OCI-M2 (cell line): ENCODE data around the gene TMUB2.
"Not testable (repeated sequence)": the region's sequence is repeated elsewhere in the genome, so short reads cannot be mapped to it uniquely, and the experiment has no call there.

Experiments used
- DNase-seq: peaks from one replicate; lab custom pipeline; 2025; ENCODE audit not compliant: unreplicated experiment; lab: John Stamatoyannopoulos, UW

Gene TMUB2

DNA sequence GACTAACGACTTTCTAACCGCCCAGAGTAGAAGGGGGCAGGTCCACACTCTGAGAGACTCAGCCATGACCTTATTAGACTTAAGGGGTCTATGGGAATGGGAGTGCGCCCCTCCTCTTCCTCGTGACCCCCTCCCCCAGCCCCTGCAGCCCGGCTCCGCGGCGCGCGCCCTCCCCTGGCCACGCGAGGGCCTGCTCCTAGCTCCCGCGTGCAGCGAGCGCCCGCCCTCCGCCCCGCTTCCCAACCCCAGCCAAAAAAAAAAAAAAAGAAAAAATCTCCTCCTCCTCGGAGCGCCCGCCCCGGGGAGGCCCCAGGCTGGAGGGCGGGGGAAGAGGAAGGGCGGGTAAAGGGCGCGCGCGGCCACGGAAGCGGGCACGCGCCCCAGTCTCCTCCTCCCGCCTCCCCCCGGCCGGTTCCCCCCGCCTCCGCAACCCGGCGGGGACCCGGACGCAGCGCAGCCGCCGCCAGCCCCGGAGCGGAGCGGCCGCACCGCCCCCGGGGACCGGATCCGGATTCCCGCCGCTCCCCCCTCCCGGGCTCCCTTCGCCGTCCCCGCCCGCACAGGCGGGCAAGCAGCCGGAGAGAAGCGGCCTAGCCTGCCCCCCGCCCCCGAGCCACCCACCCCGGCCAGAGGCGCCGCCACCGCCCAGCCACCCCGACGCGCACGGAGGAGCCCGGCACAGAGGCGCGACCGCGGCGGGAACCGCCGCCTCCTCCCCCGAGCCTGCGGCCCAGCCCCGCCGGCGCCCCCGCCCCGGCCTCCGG lies 31.8 kb downstream of the TMUB2 start:
- DNase-seq = no peak

- no peak for DNase-seq
Observed at GRCh38 chr17:44219108-44219615, 32.4 kb downstream of the TMUB2 start.

DNA sequence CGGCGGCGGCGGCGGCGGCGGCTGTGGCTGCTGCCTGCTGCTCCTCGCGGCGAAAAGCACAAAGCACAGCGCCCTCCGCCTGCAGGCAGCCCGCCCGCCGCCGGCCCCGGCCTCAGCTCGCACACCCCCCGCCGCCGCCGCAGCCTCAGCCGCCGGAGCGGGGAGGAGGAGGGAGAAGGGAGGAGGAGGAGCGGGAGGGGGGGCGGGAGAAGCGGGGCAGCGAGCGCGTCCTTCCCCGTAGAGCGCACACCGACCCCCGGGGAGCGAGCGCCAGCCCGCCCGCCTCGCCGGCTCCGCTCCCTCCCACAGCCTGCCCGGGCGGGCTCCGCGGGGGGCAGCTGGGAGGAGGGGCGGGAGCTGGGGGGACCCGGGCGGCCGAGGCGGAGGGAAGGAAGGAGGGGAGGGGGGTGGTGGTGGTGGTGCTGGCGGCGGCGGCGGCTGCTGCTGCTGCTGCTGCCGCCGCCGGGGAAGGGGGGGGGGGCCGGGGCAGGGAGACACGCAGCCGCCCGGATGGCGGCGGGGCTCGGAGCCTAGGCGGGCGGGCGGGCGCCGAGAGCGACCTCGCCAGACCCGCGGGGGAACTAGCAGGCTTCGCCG lies 32.9 kb downstream of the TMUB2 start, which contains the start of gene UBTF:
TSS of gene UBTF (minus strand) at position 60 of the 597 bp plus-strand sequence. CDS start 1,446 bp downstream, outside the sequence.
- DNase-seq = no peak

- DNase-seq = no peak
Observed at GRCh38 chr17:44220213-44221083, 33.7 kb downstream of the TMUB2 start.

GRCh38 chr17:44221084-44221861 lies 34.5 kb downstream of the TMUB2 start:
- DNase-seq = no peak

- no peak for DNase-seq
Observed at GRCh38 chr17:44221862-44222111, 35.0 kb downstream of the TMUB2 start.

- DNase-seq = no peak
Observed at GRCh38 chr17:44222112-44222869, 35.5 kb downstream of the TMUB2 start.

GRCh38 chr17:44223541-44224071 lies 36.8 kb downstream of the TMUB2 start:
- no peak for DNase-seq

DNA sequence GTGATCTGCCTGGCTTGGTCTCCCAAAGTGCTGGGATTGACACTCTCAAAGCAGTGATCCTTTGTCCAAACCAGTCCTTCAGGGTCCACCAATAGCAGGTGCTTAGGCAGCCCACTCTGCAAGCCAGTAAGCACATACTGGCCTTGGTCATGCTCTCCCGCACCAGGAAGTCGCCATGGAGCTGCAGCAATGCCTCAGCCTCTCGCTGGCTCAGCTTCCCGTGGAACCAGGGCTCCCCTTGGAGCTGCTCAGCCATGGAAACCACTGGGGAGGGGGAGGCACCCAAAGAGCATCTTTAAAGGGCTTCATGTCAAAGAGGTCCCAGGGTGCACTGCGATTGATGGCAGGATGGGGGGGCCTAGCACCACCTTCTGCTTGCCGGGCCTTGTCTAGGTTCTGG lies 42.3 kb downstream of the TMUB2 start:
- no peak for DNase-seq

GRCh38 chr17:44230140-44230539 lies 43.4 kb downstream of the TMUB2 start:
- no peak for DNase-seq

GRCh38 chr17:44232061-44232460 lies 45.3 kb downstream of the TMUB2 start:
- no peak for DNase-seq

DNA sequence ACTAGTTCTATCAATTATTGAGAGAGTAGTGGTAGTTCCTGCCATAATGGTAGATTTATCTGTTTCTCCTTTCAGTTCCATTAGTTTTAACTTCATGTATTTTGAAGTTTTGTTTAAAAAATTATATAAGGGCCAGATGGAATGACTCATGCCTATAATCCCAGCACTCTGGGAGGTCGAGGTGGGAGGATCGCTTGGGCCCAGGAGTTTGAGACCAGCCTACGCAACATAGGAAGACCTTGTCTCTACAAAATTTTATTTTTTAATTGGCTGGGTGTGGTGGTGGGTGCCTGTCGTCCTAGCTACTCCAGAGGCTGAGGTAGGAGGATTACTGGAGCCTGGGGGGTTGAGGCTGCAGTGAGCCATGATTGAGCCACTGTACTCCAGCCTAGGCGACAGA lies 46.8 kb downstream of the TMUB2 start:
- no peak for DNase-seq

DNA sequence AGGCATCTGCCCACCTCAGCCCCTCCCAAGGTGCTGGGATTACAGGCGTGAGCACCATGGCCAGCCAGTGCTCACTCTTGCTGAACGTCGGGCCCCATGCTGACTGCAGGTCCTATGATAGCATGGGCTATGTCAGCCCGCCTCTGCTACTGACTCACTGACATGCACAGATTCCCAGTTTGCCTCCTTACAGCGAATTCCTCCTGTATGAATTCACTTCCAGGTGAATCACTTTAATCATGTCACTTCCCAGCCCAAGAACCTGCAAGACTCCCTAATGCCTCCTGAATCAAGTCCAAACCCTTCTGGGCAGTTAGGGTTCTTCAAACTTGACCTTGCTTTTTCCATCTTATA lies 48.8 kb downstream of the TMUB2 start:
- DNase-seq = no peak

- DNase-seq = no peak
Observed at GRCh38 chr17:44236444-44236991, 49.7 kb downstream of the TMUB2 start.

GRCh38 chr17:44237886-44238285 lies 51.1 kb downstream of the TMUB2 start:
- DNase-seq = not testable (repeated sequence)

- DNase-seq = no peak
Observed at GRCh38 chr17:44241106-44241624, 54.4 kb downstream of the TMUB2 start.
